Measurements from ENCODE around the gene DTNB. TPM values are rescaled to one million over a fixed set of nuclear protein-coding genes. Genes with fewer than 3 reads are reported as not detected.

The DTNB gene
- total and polyA plus RNA-seq, 2 of the 4 experiments (the other 2 are of a cell fraction): 3.8 to 5.3 TPM

DNA sequence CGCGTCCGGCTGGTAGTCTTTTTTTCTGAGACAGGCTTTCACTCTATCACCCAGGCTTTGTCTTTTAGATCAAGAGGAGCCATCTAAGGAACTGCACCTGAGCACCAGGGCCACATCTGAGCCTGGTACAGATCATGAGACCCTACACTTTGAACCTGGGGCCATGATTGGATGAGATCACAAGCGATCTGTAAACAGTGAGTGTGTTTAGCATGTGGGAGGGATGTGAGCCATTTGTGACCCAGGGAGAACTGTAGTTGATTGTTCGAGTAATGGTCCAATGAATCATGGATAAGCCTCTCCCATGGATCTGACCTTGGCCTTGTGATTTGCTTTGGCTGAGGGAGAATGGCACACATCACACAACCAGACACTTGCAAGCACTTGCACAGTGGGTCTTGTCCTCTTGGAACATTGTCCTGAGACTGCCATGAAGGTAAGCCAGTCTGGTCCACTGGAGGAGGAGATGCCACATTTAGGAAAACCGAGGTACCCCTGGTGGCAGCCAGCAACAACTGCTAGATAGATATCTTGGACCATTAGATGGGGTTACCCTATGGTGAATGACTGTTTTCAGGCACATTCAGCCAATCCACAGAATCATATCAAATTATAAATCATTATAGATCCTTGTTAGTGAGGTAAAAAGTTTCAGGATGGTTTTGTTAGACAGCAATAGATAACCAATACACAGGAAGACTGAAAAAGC, 19.5 kb upstream of the DTNB start:
- Histone ChIP-seq H4K5ac (ENCODE audit: low read depth, low read length) (no peak overlapping the region), H2AK5ac (ENCODE audit: low read depth, low read length) (no peak overlapping the region), H2BK15ac (ENCODE audit: low read depth, low read length) (no peak overlapping the region), H3K4ac (ENCODE audit: low read depth, low read length) (no peak overlapping the region), H2BK120ac (ENCODE audit: low read depth, low read length) (no peak overlapping the region), H2BK20ac (ENCODE audit: low read depth, low read length) (no peak overlapping the region), H4K20me1 (ENCODE audit: insufficient read depth, low read length) (no peaks in the 10 kb centered on the region; the same call in 1 of the 2 replicates), H3K9ac (ENCODE audit: low read depth, low read length) (no peak overlapping the region), H3K4me3 (ENCODE audit: insufficient read depth, low read depth, low read length) (no peak overlapping the region), H4K8ac (ENCODE audit: low read depth in 2 of 2, low read length in 2 of 2) (no peak overlapping the region), H3K23ac (ENCODE audit: low read depth, low read length) (no peak overlapping the region), H3K9me1 (ENCODE audit: insufficient read depth, low read length) (peaks cover 7% of the 10 kb centered on the region; the same call in 1 of the 2 replicates), H4K91ac (ENCODE audit: insufficient read depth, low read depth, low read length) (no peak overlapping the region), H2BK5ac (ENCODE audit: low read depth, low read length, poor library complexity, severe bottlenecking) (no peak overlapping the region), H2AFZ (replicated peaks; ENCODE audit: low read length, poor library complexity) (no peak overlapping the region), H3K79me1 (ENCODE audit: low read depth in 1 of 2, low read length in 2 of 2) (no peaks in the 10 kb centered on the region), H3K27ac (ENCODE audit: insufficient read depth, low read length) (no peak overlapping the region), H3K14ac (replicated peaks; ENCODE audit: low read depth, low read length) (no peak overlapping the region), H3K9me3 (ENCODE audit: control insufficient read depth, insufficient read depth, low read length) (no peaks in the 10 kb centered on the region), H2AK9ac (replicated peaks; ENCODE audit: low read depth, low read length, poor library complexity) (no peak overlapping the region), H3K27me3 (ENCODE audit: control insufficient read depth, insufficient read depth, low read length) (peaks cover 12% of the 10 kb centered on the region), H3K4me1 (ENCODE audit: control insufficient read depth, insufficient read depth, low read length) (no peaks in the 10 kb centered on the region), H3K18ac (ENCODE audit: low read depth, low read length) (no peak overlapping the region), H3K4me2 (ENCODE audit: low read depth, low read length) (no peak overlapping the region), H3K36me3 (ENCODE audit: control insufficient read depth, insufficient read depth, low read length) (no peaks in the 10 kb centered on the region), H3K56ac (ENCODE audit: extremely low read depth, insufficient read depth, low read length) (no peak overlapping the region)
- TF ChIP-seq RAD21 (IDR thresholded peaks at IDR 0.05; ENCODE audit: low read length): no peak
- TF ChIP-seq CEBPB (IDR thresholded peaks at IDR 0.05; ENCODE audit: low read depth, low read length): no peak
- no peak for TF ChIP-seq CTCF (conservative IDR thresholded peaks at IDR 0.05; ENCODE audit: low read depth, low read length)
- intact Hi-C loops (cut with micrococcal nuclease): no loop called here
- in situ Hi-C loops (cut with MboI; ENCODE audit: low sequenced_read_pairs): no loop called here
- dilution Hi-C loops (cut with HindIII; ENCODE audit: low sequenced_read_pairs, unreplicated experiment): no loop called here
- WGBS, 2 experiments (ENCODE audit: extremely low coverage in 2 of 2, insufficient read length in 1 of 2): 80% methylated on average over 1 of the region's 6 CpGs; no CpG with 5 or more reads in 1 of the 2 experiments
- ChIA-PET POLR2A (ENCODE audit: unreplicated experiment) (no interaction called here), CTCF (no interaction called here)
- no peak for DNase-seq
- no peak for ATAC-seq (ENCODE audit: low read depth)
- no TSS peak for BruUV-seq (replicated peaks)
